Tibial artery (tissue), 4 donors: ENCODE measurements around the gene IL1RAPL1.
A peak's percentile ranks its signal among the peaks of the same experiment; 100 is the strongest.

Source experiments
- DNase-seq, 2 donors: peaks; one replicate each; pipeline ENCODE4 v3.0.0-alpha.2; 2019
- H3K27ac ChIP-seq, 2 donors: fragments of 200-600 bp; sonication (generic) in 1 of 2; 1 replicate in 1 of 2; 2 replicates in 1 of 2; pipeline ENCODE4 v1.5.1; 2018 to 2019; ENCODE audit warnings: mild to moderate bottlenecking in 1 of 2
- H3K27me3 ChIP-seq, 2 donors: fragments of 200-600 bp; sonication (generic) in 1 of 2; one replicate each; pipeline versions ENCODE4 v1.5.1 to v1.6.0; 2016 to 2019
- H3K36me3 ChIP-seq, 3 donors: fragments of 200-600 bp; sonication (generic) in 2 of 3; one replicate each; pipeline ENCODE4 v1.5.1; 2016 to 2019; ENCODE audit warnings: mild to moderate bottlenecking in 2 of 3
- H3K4me1 ChIP-seq, 4 donors: fragments of 200-600 bp; sonication (generic) in 2 of 4; 1 replicate in 3 of 4; 2 replicates in 1 of 4; pipeline ENCODE4 v1.5.1; 2016 to 2019
- H3K4me3 ChIP-seq, 2 donors: fragments of 200-600 bp; sonication (generic) in 1 of 2; 1 replicate in 1 of 2; 2 replicates in 1 of 2; pipeline ENCODE4 v1.5.1; 2018 to 2019; ENCODE audit warnings: mild to moderate bottlenecking in 2 of 2
- H3K9me3 ChIP-seq, 3 donors: fragments of 200-600 bp; sonication (generic) in 1 of 3; one replicate each; pipeline ENCODE4 v1.5.1; 2016 to 2019
- intact Hi-C: fragments of 100-400 bp; cut with DNase I; formaldehyde crosslinking; loops from one replicate; pipeline ENCODE4 v1.15.0; 2023; ENCODE audit warnings: low total_unique reads
- TF ChIP-seq, protein P1 (sequence below), 2 experiments: fragments of 200-600 bp in 1 of 2; fragments of 450-650 bp in 1 of 2; IDR thresholded peaks; one replicate each; pipeline ENCODE4 v1.5.1; 2017 to 2019; ENCODE audit warnings: antibody characterized with exemption in 2 of 2, mild to moderate bottlenecking in 1 of 2, moderate library complexity in 1 of 2

Gene IL1RAPL1

DNA sequence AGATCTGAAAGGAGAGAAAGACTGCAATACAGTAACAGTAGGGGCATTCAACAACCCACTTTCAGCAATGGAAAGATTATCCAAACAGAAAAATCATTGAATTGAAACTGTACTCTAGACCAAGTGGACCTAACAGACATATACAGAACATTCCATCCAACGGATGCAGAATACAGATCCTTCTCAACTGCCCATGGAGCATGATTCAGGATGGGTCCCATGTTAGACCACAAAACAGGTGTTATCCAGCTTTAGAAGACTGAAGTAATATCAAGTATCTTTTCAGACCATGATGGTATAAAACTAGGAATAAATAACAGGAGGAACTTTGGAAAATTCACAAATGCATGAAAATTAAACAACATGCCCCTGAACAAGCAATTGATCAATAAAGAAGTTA is 1060.9 kb downstream of the IL1RAPL1 start:
- TF ChIP-seq, protein P1, sequence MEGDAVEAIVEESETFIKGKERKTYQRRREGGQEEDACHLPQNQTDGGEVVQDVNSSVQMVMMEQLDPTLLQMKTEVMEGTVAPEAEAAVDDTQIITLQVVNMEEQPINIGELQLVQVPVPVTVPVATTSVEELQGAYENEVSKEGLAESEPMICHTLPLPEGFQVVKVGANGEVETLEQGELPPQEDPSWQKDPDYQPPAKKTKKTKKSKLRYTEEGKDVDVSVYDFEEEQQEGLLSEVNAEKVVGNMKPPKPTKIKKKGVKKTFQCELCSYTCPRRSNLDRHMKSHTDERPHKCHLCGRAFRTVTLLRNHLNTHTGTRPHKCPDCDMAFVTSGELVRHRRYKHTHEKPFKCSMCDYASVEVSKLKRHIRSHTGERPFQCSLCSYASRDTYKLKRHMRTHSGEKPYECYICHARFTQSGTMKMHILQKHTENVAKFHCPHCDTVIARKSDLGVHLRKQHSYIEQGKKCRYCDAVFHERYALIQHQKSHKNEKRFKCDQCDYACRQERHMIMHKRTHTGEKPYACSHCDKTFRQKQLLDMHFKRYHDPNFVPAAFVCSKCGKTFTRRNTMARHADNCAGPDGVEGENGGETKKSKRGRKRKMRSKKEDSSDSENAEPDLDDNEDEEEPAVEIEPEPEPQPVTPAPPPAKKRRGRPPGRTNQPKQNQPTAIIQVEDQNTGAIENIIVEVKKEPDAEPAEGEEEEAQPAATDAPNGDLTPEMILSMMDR (IDR thresholded peaks at IDR 0.05), result no peak
- no peak for DNase-seq
- Histone ChIP-seq H3K9me3 (no peaks in the 10 kb centered on the region), H3K4me3 (no peak overlapping the region), H3K27me3 (no peaks in the 10 kb centered on the region), H3K27ac (no peak overlapping the region), H3K36me3 (no peaks in the 10 kb centered on the region), H3K4me1 (no peaks in the 10 kb centered on the region)
- intact Hi-C loops, result no loop called here

DNA sequence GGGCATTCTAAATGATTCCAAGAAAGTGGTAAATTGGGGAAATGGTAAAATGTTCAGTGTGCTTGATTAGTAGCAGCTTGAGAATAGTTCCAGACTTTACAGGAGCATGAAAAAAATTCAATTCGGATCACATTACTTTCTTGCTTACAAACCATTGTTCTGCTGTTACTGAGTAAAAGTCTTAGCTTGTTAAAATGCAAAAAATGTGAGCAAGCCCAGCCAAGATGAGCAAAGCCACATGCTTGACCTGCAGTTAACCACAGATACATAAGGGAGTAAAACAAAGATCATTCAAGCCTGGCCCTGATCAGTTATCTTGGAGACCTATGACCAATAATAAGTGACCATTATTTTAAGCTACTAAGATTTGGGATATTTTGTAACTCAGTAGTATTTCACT is 1065.2 kb downstream of the IL1RAPL1 start:
- H3K9me3 ChIP-seq, result no peaks in the 10 kb centered on the region
- no peaks in the 10 kb centered on the region for H3K36me3 ChIP-seq
- no peak overlapping the region for H3K27ac ChIP-seq
- no peak for DNase-seq
- H3K4me1 ChIP-seq, result no peaks in the 10 kb centered on the region
- no peaks in the 10 kb centered on the region for H3K27me3 ChIP-seq
- intact Hi-C loops, result no loop called here
- no peak overlapping the region for H3K4me3 ChIP-seq
- TF ChIP-seq, protein P1 (IDR thresholded peaks at IDR 0.05), result no peak

DNA sequence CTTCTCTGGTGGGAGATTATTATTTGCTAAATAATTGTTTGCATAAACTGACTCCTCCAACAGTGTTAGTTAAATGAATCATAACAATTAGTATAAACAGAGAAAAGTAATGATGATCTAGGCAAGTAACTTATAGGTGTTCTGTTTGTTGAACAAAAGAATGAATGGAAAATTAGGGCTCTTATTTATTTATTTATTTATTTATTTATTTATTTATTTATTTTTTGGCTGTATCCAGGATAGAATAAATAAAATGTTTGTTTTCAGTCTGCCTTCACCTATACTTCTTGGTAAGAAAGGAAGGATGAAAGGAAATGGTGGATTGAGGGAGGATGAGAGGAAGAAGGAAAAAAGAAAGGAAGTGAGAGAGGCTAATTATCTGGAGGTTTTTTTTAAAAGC is 1066.5 kb downstream of the IL1RAPL1 start:
- no peaks in the 10 kb centered on the region for H3K4me1 ChIP-seq
- no peak overlapping the region for H3K4me3 ChIP-seq
- H3K27ac ChIP-seq, result no peak overlapping the region
- no peaks in the 10 kb centered on the region for H3K9me3 ChIP-seq
- no peaks in the 10 kb centered on the region for H3K27me3 ChIP-seq
- intact Hi-C loops, result no loop called here
- TF ChIP-seq, protein P1 (IDR thresholded peaks at IDR 0.05), result no peak
- no peaks in the 10 kb centered on the region for H3K36me3 ChIP-seq
- no peak for DNase-seq

DNA sequence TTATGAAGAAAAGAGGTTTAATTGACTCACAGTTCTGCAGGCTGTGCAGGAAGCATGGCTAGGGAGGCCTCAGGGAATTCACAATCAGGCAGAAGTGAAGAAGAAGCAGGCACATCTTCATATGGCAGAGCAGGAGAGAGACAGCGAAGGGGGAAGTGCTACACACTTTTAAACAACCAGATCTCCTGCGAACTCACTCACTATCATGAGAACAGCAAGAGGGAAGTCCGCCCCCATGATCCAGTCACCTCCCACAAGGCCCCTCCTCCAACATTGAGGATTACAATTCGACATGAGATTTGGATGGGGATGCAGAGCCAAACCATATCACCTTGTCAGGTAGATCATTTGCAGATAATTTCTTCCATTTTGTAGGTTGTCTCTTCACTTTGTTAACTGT is 1072.7 kb downstream of the IL1RAPL1 start:
- intact Hi-C loops, result no loop called here
- TF ChIP-seq, protein P1 (IDR thresholded peaks at IDR 0.05), result no peak

DNA sequence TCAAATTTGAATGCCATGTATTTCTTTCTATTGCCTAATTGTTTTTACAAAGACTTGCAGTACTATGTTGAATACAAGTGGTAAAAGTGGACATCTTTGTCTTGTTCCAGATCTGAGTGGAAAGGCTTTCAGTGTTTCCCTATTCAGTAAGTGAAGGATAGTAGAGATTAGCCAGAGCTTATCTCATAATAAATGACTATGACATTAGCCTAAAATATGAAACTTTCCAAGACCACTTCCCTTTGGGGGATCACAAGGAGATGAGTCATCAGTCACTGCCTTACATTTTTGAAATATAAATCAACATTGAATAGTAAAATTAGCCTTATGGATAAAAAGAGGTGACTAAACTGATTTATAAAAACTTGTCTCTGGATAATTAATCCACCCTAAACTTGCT is 1074.0 kb downstream of the IL1RAPL1 start:
- peak overlapping the region in 1 of 2 donors; percentile 37 for H3K27ac ChIP-seq
- no peaks in the 10 kb centered on the region for H3K9me3 ChIP-seq
- TF ChIP-seq, protein P1 (IDR thresholded peaks at IDR 0.05), result no peak
- H3K36me3 ChIP-seq, result no peaks in the 10 kb centered on the region
- peaks cover 0 to 22% (median 1%) of the 10 kb centered on the region in 4 donors for H3K4me1 ChIP-seq
- H3K4me3 ChIP-seq, result no peak overlapping the region
- no peaks in the 10 kb centered on the region for H3K27me3 ChIP-seq
- intact Hi-C loops, result no loop called here
- DNase-seq, result no peak

More for the DNA sequence above, 1072.7 kb downstream of the IL1RAPL1 start:
- H3K4me3 ChIP-seq, result no peak overlapping the region
- H3K9me3 ChIP-seq, result no peaks in the 10 kb centered on the region
- no peak overlapping the region for H3K27ac ChIP-seq
- DNase-seq, result no peak
- no peaks in the 10 kb centered on the region for H3K27me3 ChIP-seq
- H3K4me1 ChIP-seq, result peaks cover 0 to 22% (median 1%) of the 10 kb centered on the region in 4 donors
- no peaks in the 10 kb centered on the region for H3K36me3 ChIP-seq

DNA sequence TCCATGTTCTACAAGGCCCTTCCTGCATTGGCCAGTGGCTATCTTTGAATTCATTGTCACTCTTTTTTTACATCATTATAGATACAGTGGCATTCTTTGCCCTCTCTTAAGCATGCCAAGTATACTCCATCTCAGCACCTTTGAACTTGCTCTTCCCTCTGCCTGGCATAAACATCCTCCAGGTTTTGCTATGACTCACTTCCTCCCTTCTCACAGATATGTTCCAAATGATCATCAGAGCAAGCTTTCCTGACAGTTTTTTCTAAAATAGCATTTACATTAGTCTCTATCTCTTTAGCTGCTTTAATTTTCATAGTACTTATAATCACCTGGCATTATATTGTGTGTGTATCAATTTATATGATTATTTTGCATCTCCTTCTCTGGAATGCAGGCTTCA is 1074.9 kb downstream of the IL1RAPL1 start:
- no peaks in the 10 kb centered on the region for H3K27me3 ChIP-seq
- peak overlapping the region in 1 of 2 donors; percentile 37 for H3K27ac ChIP-seq
- H3K9me3 ChIP-seq, result no peaks in the 10 kb centered on the region
- TF ChIP-seq, protein P1 (IDR thresholded peaks at IDR 0.05), result no peak
- no peaks in the 10 kb centered on the region for H3K36me3 ChIP-seq
- peaks cover 0 to 22% (median 1%) of the 10 kb centered on the region in 4 donors for H3K4me1 ChIP-seq
- DNase-seq, result no peak
- intact Hi-C loops, result no loop called here
- H3K4me3 ChIP-seq, result no peak overlapping the region
